ENCODE results near the gene SIRT4.

DNA sequence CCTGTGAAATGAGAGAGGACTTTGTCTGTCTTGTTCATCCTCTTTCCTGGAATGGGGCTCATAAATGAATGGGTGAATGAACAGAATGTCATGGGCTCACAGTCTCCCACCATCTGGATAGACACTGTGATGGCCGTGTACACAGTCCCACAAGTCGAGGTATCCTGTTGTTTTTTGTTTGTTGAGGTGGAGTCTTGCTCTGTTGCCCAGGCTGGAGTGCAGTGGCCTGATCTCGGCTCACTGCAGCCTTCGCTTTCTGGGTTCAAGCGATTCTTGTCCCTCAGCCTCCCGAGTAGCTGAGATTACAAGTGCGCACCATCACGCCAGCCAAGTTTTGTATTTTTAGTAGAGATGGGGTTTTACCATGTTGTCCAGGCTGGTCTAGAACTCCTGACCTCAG is 41.6 kb downstream of the SIRT4 start:
- TF ChIP-seq, protein P1, sequence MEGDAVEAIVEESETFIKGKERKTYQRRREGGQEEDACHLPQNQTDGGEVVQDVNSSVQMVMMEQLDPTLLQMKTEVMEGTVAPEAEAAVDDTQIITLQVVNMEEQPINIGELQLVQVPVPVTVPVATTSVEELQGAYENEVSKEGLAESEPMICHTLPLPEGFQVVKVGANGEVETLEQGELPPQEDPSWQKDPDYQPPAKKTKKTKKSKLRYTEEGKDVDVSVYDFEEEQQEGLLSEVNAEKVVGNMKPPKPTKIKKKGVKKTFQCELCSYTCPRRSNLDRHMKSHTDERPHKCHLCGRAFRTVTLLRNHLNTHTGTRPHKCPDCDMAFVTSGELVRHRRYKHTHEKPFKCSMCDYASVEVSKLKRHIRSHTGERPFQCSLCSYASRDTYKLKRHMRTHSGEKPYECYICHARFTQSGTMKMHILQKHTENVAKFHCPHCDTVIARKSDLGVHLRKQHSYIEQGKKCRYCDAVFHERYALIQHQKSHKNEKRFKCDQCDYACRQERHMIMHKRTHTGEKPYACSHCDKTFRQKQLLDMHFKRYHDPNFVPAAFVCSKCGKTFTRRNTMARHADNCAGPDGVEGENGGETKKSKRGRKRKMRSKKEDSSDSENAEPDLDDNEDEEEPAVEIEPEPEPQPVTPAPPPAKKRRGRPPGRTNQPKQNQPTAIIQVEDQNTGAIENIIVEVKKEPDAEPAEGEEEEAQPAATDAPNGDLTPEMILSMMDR (IDR thresholded peaks at IDR 0.05) = no peak
- TF ChIP-seq EZH2 (IDR thresholded peaks at IDR 0.05) = no peak
